Measurements from ENCODE around the gene HELZ. TPM values are rescaled to one million over a fixed set of nuclear protein-coding genes. Genes with fewer than 3 reads are reported as not detected.

HELZ gene
- total RNA-seq, 4 donors from 2014 or later, result 24.4 to 42.4 (median 26.3) TPM

- intact Hi-C loops (cut with DNase I; ENCODE audit: low total_unique reads), result no loop called here
- TF ChIP-seq POLR2A (IDR thresholded peaks at IDR 0.05) (no peak), CTCF (IDR thresholded peaks at IDR 0.05) (no peak)
- H3K4me3 ChIP-seq (ENCODE audit: low read depth, poor library complexity, severe bottlenecking), result no peak overlapping the region
- DNase-seq (ENCODE audit: low spot score in 2 of 2), result no peak
- WGBS, 2 donors, result 62 to 72% methylated on average over 9 of the region's 9 CpGs
These were observed 32.1 kb downstream of the HELZ start for GRCh38 chr17:67212714-67213417.

GRCh38 chr17:67212231-67212630 lies 32.8 kb downstream of the HELZ start:
- no peak for TF ChIP-seq CTCF (IDR thresholded peaks at IDR 0.05)
- no peak for TF ChIP-seq POLR2A (IDR thresholded peaks at IDR 0.05)
- DNase-seq (ENCODE audit: low spot score in 2 of 2), result no peak
- intact Hi-C loops (cut with DNase I; ENCODE audit: low total_unique reads), result no loop called here
- H3K4me3 ChIP-seq (ENCODE audit: low read depth, poor library complexity, severe bottlenecking), result no peak overlapping the region
- WGBS, 2 donors, result 85 to 89% methylated on average over 5 of the region's 5 CpGs

DNA sequence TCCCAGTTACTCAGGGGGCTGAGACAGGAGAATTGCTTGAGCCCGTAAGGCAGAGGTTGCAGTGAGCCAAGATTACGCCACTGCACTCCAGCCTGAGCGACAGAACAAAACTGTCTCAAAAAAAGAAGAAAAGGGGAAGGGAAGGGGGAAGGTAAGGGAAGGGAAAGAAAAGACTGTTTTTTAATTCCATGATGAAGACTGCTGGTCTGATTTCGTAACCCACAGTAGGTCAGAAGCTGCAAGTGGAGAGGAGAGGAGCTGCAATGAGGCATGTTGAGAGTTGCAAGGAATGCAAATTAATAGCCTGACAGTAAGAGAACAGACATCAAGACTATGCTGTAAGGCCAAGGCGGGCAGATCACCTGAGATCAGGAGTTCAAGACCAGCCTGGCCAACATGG lies 33.3 kb downstream of the HELZ start:
- 85 to 86% methylated on average over 5 of the region's 5 CpGs for WGBS, 2 donors
- no peak overlapping the region for H3K4me3 ChIP-seq (ENCODE audit: low read depth, poor library complexity, severe bottlenecking)
- intact Hi-C loops (cut with DNase I; ENCODE audit: low total_unique reads), result no loop called here
- no peak for DNase-seq (ENCODE audit: low spot score in 2 of 2)
- TF ChIP-seq CTCF (IDR thresholded peaks at IDR 0.05) (no peak), POLR2A (IDR thresholded peaks at IDR 0.05) (no peak)

- TF ChIP-seq CTCF (IDR thresholded peaks at IDR 0.05) (no peak), POLR2A (IDR thresholded peaks at IDR 0.05) (no peak)
- 82 to 87% methylated on average over 2 of the region's 2 CpGs for WGBS, 2 donors
- no peak for DNase-seq (ENCODE audit: low spot score in 2 of 2)
- H3K4me3 ChIP-seq (ENCODE audit: low read depth, poor library complexity, severe bottlenecking), result no peak overlapping the region
- intact Hi-C loops (cut with DNase I; ENCODE audit: low total_unique reads), result no loop called here
These were observed 34.1 kb downstream of the HELZ start for GRCh38 chr17:67210915-67211314.

GRCh38 chr17:67208232-67208631 lies 36.8 kb downstream of the HELZ start:
- no peak for DNase-seq (ENCODE audit: low spot score in 2 of 2)
- H3K4me3 ChIP-seq (ENCODE audit: low read depth, poor library complexity, severe bottlenecking), result no peak overlapping the region
- TF ChIP-seq CTCF (IDR thresholded peaks at IDR 0.05) (no peak), POLR2A (IDR thresholded peaks at IDR 0.05) (no peak)
- WGBS, 2 donors, result 58% methylated on average over 4 of the region's 4 CpGs
- intact Hi-C loops (cut with DNase I; ENCODE audit: low total_unique reads), result no loop called here

GRCh38 chr17:67203818-67204217 lies 41.2 kb downstream of the HELZ start:
- no peak for TF ChIP-seq CTCF (IDR thresholded peaks at IDR 0.05)
- no peak for TF ChIP-seq POLR2A (IDR thresholded peaks at IDR 0.05)
- intact Hi-C loops (cut with DNase I; ENCODE audit: low total_unique reads), result no loop called here
- no peak for DNase-seq (ENCODE audit: low spot score in 2 of 2)
- H3K4me3 ChIP-seq (ENCODE audit: low read depth, poor library complexity, severe bottlenecking), result no peak overlapping the region

Measured in lower leg skin (tissue), 4 donors.